GM12878 (cell line): Measurements from ENCODE around the gene RCAN2. TPM values are rescaled to one million over a fixed set of nuclear protein-coding genes. Genes with fewer than 3 reads are reported as not detected.

Experiments used
- ATAC-seq: fragments of 200-7000 bp; cut with Tn5 transposase; 3 replicates; pipeline ENCODE4 v1.9.1; 2020; ENCODE audit warnings: mild to moderate bottlenecking, moderate library complexity
- BruUV-seq: library from RNA; stranded (reverse); fragments of 400-500 nt; replicated peaks from 2 replicates; lab custom pipeline; 2021; lab: Mats Ljungman, UMichigan
- CTCF ChIA-PET: fragments of 300-600 bp; sonication (Branson Sonifier 250); formaldehyde crosslinking; extraction: SDS; loops from one replicate; lab custom pipeline; 2021; ENCODE audit warnings: inconsistent platforms; lab: Yijun Ruan, JAX
- POLR2A ChIA-PET: fragments of 350-600 bp; formaldehyde crosslinking; extraction: SDS; loops from one replicate; lab custom pipeline; 2021; ENCODE audit warnings: inconsistent platforms; lab: Charles Lee
- RAD21 ChIA-PET: fragments of 300-600 bp; sonication (Branson Sonifier 250); formaldehyde crosslinking; loops from one replicate; lab custom pipeline; 2023; ENCODE audit warnings: antibody characterized with exemption; ENCODE audit not compliant: unreplicated experiment; lab: Charles Lee
- SMC1A ChIA-PET: fragments of 300-600 bp; sonication (Branson Sonifier 250); formaldehyde crosslinking; loops from one replicate; lab custom pipeline; 2023; ENCODE audit not compliant: unreplicated experiment, uncharacterized antibody; lab: Charles Lee
- DNase-seq: peaks from one replicate; pipeline ENCODE4 v3.0.0-alpha.2; 2011; ENCODE audit warnings: low read depth, low spot score
- FAIRE-seq: peaks from 3 replicates; lab custom pipeline; 2011; peaks lifted over from hg19 to GRCh38; lab: Jason Lieb, UNC
- H2AFZ ChIP-seq: 2 replicates; pipeline ENCODE4 v1.6.0; 2011; ENCODE audit warnings: low read depth, low read length, control low read depth; ENCODE audit not compliant: control insufficient read depth
- H3K27ac ChIP-seq: 2 replicates; pipeline ENCODE4 v1.5.1; 2011; ENCODE audit warnings: control low read depth; ENCODE audit not compliant: control insufficient read depth, insufficient read depth
- H3K27me3 ChIP-seq, 2 experiments: replicated peaks in 1 of 2; 2 replicates each; pipeline versions ENCODE4 v1.6.0 to v1.6.1; 2011; ENCODE audit warnings: low read length in 1 of 2; ENCODE audit not compliant: control insufficient read depth in 2 of 2, insufficient read depth in 2 of 2
- H3K36me3 ChIP-seq, 2 experiments: 2 replicates each; pipeline ENCODE4 v1.5.1; 2011; ENCODE audit warnings: low read length in 1 of 2; ENCODE audit not compliant: control insufficient read depth in 2 of 2, insufficient read depth in 2 of 2
- H3K4me1 ChIP-seq: 2 replicates; pipeline ENCODE4 v1.6.1; 2011; ENCODE audit warnings: mild to moderate bottlenecking, low read length, moderate library complexity, mixed read lengths; ENCODE audit not compliant: control insufficient read depth, insufficient read depth
- H3K4me2 ChIP-seq: 2 replicates; pipeline ENCODE4 v1.6.0; 2011; ENCODE audit warnings: control low read depth; ENCODE audit not compliant: control insufficient read depth, insufficient read depth
- H3K4me3 ChIP-seq: fragments of 200-600 bp; sonication (generic); 2 replicates; pipeline ENCODE4 v1.5.1; 2016
- H3K79me2 ChIP-seq: 2 replicates; pipeline ENCODE4 v1.6.0; 2011; ENCODE audit warnings: low read length; ENCODE audit not compliant: control insufficient read depth, insufficient read depth
- H3K9ac ChIP-seq: 2 replicates; pipeline ENCODE4 v1.8.0; 2011; ENCODE audit warnings: low read length, control low read depth, mixed read lengths; ENCODE audit not compliant: control insufficient read depth, insufficient read depth
- H3K9me3 ChIP-seq: replicated peaks from 3 replicates; pipeline ENCODE4 v1.5.1; 2011; ENCODE audit warnings: mild to moderate bottlenecking, low read length; ENCODE audit not compliant: control insufficient read depth, insufficient read depth
- H4K20me1 ChIP-seq: 2 replicates; pipeline ENCODE4 v1.6.0; 2011; ENCODE audit not compliant: control insufficient read depth, insufficient read depth
- BACH1 ChIP-seq: fragments of 450-650 bp; IDR thresholded peaks from 2 replicates; pipeline ENCODE4 v1.6.1; 2017; ENCODE audit warnings: mild to moderate bottlenecking, borderline replicate concordance
- BMI1 ChIP-seq: fragments of 450-650 bp; IDR thresholded peaks from 2 replicates; pipeline ENCODE4 v1.6.1; 2016; ENCODE audit warnings: mild to moderate bottlenecking, moderate library complexity, borderline replicate concordance
- DPF2 ChIP-seq: fragments of 450-650 bp; IDR thresholded peaks from 2 replicates; pipeline ENCODE4 v1.6.1; 2017; ENCODE audit warnings: mild to moderate bottlenecking
- EED ChIP-seq: sonication (generic); IDR thresholded peaks from 2 replicates; pipeline ENCODE4 v1.6.1; 2016; ENCODE audit warnings: antibody characterized with exemption, low read depth
- ETV6 ChIP-seq, 2 experiments: fragments of 450-650 bp in 1 of 2; IDR thresholded peaks in 1 of 2; conservative IDR thresholded peaks in 1 of 2; 2 replicates each; pipeline ENCODE4 v1.6.1; 2014; ENCODE audit warnings: antibody characterized with exemption in 1 of 2, borderline replicate concordance in 1 of 2, low read depth in 1 of 2, mild to moderate bottlenecking in 1 of 2, moderate library complexity in 1 of 2
- HCFC1 ChIP-seq: fragments of 150-350 bp; IDR thresholded peaks from 2 replicates; pipeline ENCODE4 v1.6.1; 2014; ENCODE audit warnings: low read length
- KAT2A ChIP-seq: conservative IDR thresholded peaks from 2 replicates; pipeline ENCODE4 v1.6.1; 2011; ENCODE audit warnings: low read depth, low read length; ENCODE audit not compliant: control insufficient read depth
- MEF2B ChIP-seq: fragments of 450-650 bp; IDR thresholded peaks from 2 replicates; pipeline ENCODE4 v1.6.1; 2018; ENCODE audit warnings: mild to moderate bottlenecking, moderate library complexity; ENCODE audit not compliant: partially characterized antibody, poor library complexity, severe bottlenecking
- MTA3 ChIP-seq: IDR thresholded peaks from 2 replicates; pipeline ENCODE4 v1.6.1; 2012; ENCODE audit warnings: low read length, inconsistent platforms, borderline replicate concordance
- SP1 ChIP-seq: IDR thresholded peaks from one replicate; pipeline ENCODE4 v1.6.1; 2011; ENCODE audit warnings: low read depth, low read length
- TAF1 ChIP-seq: IDR thresholded peaks from 2 replicates; pipeline ENCODE4 v1.6.1; 2011; ENCODE audit warnings: mild to moderate bottlenecking, low read depth, low read length, borderline replicate concordance
- ZBED1 ChIP-seq: IDR thresholded peaks from 2 replicates; pipeline ENCODE4 v1.6.1; 2016; ENCODE audit warnings: borderline replicate concordance
- ZNF384 ChIP-seq: IDR thresholded peaks from 2 replicates; pipeline ENCODE4 v1.6.1; 2012; ENCODE audit warnings: low read depth, mild to moderate bottlenecking, low read length, improper control_type of control experiment, borderline replicate concordance
- ZSCAN29 ChIP-seq: fragments of 450-650 bp; IDR thresholded peaks from 2 replicates; pipeline ENCODE4 v1.6.1; 2017; ENCODE audit warnings: mild to moderate bottlenecking, moderate library complexity
- WGBS: methylation state at CpG from one replicate; pipeline ENCODE4 v1.1.6; 2016; ENCODE audit warnings: low lambda C conversion rate; ENCODE audit not compliant: insufficient replicate concordance, insufficient coverage; ENCODE audit errors: missing lambda C conversion rate; 5-methylcytosine and 5-hydroxymethylcytosine counted together
- in situ Hi-C: fragments of 300-500 bp; cut with MboI; formaldehyde crosslinking; loops from 9 replicates; pipeline ENCODE4 v1.14.3; 2018; ENCODE audit warnings: mixed read lengths
- intact Hi-C: fragments of 100-400 bp; cut with micrococcal nuclease; formaldehyde crosslinking; loops from one replicate; pipeline ENCODE4 v1.14.2; 2022; ENCODE audit not compliant: unreplicated experiment
- polyA plus RNA-seq, 11 experiments: library from polyadenylated mRNA; depleted of rRNA in 4 of 11; unstranded in 6 of 11; stranded (reverse) in 5 of 11; fragments of >200 nt; fragmentation: Nextera tagmentation in 4 of 11; fragmentation: Illumina TruSeq in 1 of 11; extraction: Ambion mirVana in 4 of 11; extraction: Trizol in 1 of 11; gene quantifications; 1 replicate in 1 of 11; 2 replicates in 10 of 11; pipeline versions ENCODE4 v1.2.1 to v1.2.3, GENCODE V29; 2011 to 2016; ENCODE audit warnings: inconsistent platforms in 2 of 11, missing spikeins in 2 of 11, low read depth in 1 of 11
- total RNA-seq, 4 experiments: library from RNA; depleted of rRNA in 3 of 4; stranded (reverse); fragments of >200 nt in 3 of 4; fragmentation: Illumina TruSeq in 1 of 4; extraction: Trizol in 1 of 4; gene quantifications; 2 replicates each; pipeline versions ENCODE4 v1.2.1 to v1.2.3, GENCODE V29; 2013 to 2021
- TF ChIP-seq, protein P1 (sequence below): fragments of 450-650 bp; IDR thresholded peaks from 2 replicates; pipeline ENCODE4 v1.6.1; 2017; ENCODE audit warnings: mild to moderate bottlenecking, moderate library complexity
- TF ChIP-seq, protein P2 (sequence below): IDR thresholded peaks from 2 replicates; pipeline ENCODE4 v1.6.1; 2012; ENCODE audit warnings: low read depth, low read length, improper control_type of control experiment
- TF ChIP-seq, protein P3 (sequence below): fragments of 450-650 bp; IDR thresholded peaks from 2 replicates; pipeline ENCODE4 v1.6.1; 2018; ENCODE audit warnings: borderline replicate concordance, mild to moderate bottlenecking; ENCODE audit not compliant: partially characterized antibody
- TF ChIP-seq, protein P4 (sequence below): IDR thresholded peaks from 2 replicates; pipeline ENCODE4 v1.6.1; 2011; ENCODE audit warnings: borderline replicate concordance, low read depth, mild to moderate bottlenecking, moderate library complexity, mixed read lengths, low read length; ENCODE audit not compliant: insufficient read depth; ENCODE audit errors: extremely low read length

Gene RCAN2
- total and polyA plus RNA-seq, 10 of the 15 experiments (the other 5 are each of a cell fraction or from before 2014, with no cell fraction given) = 0.06 TPM; not detected in 9

DNA sequence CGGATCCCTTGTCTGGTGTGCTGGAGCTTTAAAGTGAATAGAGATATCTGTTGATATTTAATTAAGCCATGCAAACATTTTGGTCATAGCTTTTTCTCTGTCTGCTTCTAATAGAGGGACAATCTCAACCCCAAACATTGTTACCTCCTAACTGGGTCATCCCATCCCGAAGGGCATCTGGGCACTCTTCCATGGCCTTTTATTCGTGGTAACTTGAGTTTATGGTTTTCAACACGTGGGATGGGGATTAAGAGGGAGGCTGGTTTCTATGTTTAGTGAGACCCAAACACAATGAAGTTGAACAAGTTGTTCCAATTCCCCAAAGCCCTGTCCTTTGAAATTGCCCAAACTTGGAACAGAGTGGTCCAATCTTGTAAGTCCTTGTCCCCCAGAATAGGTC, 319.1 kb downstream of the RCAN2 start:
- BruUV-seq = no TSS peak
- WGBS = 31% methylated on average over 4 of the region's 4 CpGs
- no peak overlapping the region for H3K4me2 ChIP-seq
- H3K4me3 ChIP-seq = no peak overlapping the region
- ChIA-PET RAD21 (no interaction called here), CTCF (no interaction called here), POLR2A (no interaction called here), SMC1A (interaction anchor here (1.0 to 1.3 kb wide), 2 partner anchors 9 to 50 kb away, joined by 4 read pairs; no protein-coding TSS in a partner anchor)
- H4K20me1 ChIP-seq = no peaks in the 10 kb centered on the region
- intact Hi-C loops (no loop called here), in situ Hi-C loops (no loop called here)
- no peak overlapping the region for H2AFZ ChIP-seq
- H3K4me1 ChIP-seq = peaks cover 14% of the 10 kb centered on the region
- H3K9me3 ChIP-seq = no peaks in the 10 kb centered on the region
- no peak for ATAC-seq
- peaks cover 0 to 6% of the 10 kb centered on the region in 2 experiments; a peak in 2 of 4 replicates for H3K27me3 ChIP-seq
- no peaks in the 10 kb centered on the region for H3K79me2 ChIP-seq
- no peak for DNase-seq
- no peaks in the 10 kb centered on the region for H3K36me3 ChIP-seq
- H3K27ac ChIP-seq = no peak overlapping the region
- no peak for FAIRE-seq
- no peak overlapping the region for H3K9ac ChIP-seq
- TF ChIP-seq, protein P1, sequence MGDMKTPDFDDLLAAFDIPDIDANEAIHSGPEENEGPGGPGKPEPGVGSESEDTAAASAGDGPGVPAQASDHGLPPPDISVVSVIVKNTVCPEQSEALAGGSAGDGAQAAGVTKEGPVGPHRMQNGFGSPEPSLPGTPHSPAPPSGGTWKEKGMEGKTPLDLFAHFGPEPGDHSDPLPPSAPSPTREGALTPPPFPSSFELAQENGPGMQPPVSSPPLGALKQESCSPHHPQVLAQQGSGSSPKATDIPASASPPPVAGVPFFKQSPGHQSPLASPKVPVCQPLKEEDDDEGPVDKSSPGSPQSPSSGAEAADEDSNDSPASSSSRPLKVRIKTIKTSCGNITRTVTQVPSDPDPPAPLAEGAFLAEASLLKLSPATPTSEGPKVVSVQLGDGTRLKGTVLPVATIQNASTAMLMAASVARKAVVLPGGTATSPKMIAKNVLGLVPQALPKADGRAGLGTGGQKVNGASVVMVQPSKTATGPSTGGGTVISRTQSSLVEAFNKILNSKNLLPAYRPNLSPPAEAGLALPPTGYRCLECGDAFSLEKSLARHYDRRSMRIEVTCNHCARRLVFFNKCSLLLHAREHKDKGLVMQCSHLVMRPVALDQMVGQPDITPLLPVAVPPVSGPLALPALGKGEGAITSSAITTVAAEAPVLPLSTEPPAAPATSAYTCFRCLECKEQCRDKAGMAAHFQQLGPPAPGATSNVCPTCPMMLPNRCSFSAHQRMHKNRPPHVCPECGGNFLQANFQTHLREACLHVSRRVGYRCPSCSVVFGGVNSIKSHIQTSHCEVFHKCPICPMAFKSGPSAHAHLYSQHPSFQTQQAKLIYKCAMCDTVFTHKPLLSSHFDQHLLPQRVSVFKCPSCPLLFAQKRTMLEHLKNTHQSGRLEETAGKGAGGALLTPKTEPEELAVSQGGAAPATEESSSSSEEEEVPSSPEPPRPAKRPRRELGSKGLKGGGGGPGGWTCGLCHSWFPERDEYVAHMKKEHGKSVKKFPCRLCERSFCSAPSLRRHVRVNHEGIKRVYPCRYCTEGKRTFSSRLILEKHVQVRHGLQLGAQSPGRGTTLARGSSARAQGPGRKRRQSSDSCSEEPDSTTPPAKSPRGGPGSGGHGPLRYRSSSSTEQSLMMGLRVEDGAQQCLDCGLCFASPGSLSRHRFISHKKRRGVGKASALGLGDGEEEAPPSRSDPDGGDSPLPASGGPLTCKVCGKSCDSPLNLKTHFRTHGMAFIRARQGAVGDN = no peak
- TF ChIP-seq KAT2A (no peak), EED (no peak), BACH1 (no peak), MTA3 (no peak), HCFC1 (no peak), BMI1 (no peak), ZNF384 (no peak), ZSCAN29 (no peak), ETV6 (conservative IDR thresholded peaks at IDR 0.05 in 1 of 2, IDR thresholded peaks at IDR 0.05 in 1 of 2; ENCODE audit: borderline replicate concordance in 1 of 2, low read depth in 1 of 2) (no peak), MEF2B (no peak), DPF2 (no peak), ZBED1 (no peak), SP1 (no peak), TAF1 (no peak)
- TF ChIP-seq, protein P2, sequence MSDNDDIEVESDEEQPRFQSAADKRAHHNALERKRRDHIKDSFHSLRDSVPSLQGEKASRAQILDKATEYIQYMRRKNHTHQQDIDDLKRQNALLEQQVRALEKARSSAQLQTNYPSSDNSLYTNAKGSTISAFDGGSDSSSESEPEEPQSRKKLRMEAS = no peak
- TF ChIP-seq, protein P3, sequence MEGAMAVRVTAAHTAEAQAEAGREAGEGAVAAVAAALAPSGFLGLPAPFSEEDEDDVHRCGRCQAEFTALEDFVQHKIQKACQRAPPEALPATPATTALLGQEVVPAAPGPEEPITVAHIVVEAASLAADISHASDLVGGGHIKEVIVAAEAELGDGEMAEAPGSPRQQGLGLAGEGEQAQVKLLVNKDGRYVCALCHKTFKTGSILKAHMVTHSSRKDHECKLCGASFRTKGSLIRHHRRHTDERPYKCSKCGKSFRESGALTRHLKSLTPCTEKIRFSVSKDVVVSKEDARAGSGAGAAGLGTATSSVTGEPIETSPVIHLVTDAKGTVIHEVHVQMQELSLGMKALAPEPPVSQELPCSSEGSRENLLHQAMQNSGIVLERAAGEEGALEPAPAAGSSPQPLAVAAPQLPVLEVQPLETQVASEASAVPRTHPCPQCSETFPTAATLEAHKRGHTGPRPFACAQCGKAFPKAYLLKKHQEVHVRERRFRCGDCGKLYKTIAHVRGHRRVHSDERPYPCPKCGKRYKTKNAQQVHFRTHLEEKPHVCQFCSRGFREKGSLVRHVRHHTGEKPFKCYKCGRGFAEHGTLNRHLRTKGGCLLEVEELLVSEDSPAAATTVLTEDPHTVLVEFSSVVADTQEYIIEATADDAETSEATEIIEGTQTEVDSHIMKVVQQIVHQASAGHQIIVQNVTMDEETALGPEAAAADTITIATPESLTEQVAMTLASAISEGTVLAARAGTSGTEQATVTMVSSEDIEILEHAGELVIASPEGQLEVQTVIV = no peak
- TF ChIP-seq, protein P4, sequence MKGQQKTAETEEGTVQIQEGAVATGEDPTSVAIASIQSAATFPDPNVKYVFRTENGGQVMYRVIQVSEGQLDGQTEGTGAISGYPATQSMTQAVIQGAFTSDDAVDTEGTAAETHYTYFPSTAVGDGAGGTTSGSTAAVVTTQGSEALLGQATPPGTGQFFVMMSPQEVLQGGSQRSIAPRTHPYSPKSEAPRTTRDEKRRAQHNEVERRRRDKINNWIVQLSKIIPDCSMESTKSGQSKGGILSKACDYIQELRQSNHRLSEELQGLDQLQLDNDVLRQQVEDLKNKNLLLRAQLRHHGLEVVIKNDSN = no peak
